Peyer's patch (tissue), 4 donors: ENCODE measurements around the gene CACNA2D1.

Experiments
- POLR2A ChIP-seq, 2 donors: fragments of 450-650 bp; IDR thresholded peaks; one replicate each; pipeline ENCODE4 v1.5.1; 2017; ENCODE audit warnings: antibody characterized with exemption in 2 of 2, mild to moderate bottlenecking in 2 of 2, moderate library complexity in 2 of 2
- TF ChIP-seq, protein P1 (sequence below), 6 experiments: fragments of 450-650 bp in 4 of 6; fragments of 200-600 bp in 2 of 6; sonication (generic) in 1 of 6; IDR thresholded peaks; one replicate each; pipeline ENCODE4 v1.5.1; 2017 to 2019; ENCODE audit warnings: antibody characterized with exemption in 6 of 6, mild to moderate bottlenecking in 3 of 6, moderate library complexity in 1 of 6

- TF ChIP-seq POLR2A (IDR thresholded peaks at IDR 0.05) = no peak
- TF ChIP-seq, protein P1, sequence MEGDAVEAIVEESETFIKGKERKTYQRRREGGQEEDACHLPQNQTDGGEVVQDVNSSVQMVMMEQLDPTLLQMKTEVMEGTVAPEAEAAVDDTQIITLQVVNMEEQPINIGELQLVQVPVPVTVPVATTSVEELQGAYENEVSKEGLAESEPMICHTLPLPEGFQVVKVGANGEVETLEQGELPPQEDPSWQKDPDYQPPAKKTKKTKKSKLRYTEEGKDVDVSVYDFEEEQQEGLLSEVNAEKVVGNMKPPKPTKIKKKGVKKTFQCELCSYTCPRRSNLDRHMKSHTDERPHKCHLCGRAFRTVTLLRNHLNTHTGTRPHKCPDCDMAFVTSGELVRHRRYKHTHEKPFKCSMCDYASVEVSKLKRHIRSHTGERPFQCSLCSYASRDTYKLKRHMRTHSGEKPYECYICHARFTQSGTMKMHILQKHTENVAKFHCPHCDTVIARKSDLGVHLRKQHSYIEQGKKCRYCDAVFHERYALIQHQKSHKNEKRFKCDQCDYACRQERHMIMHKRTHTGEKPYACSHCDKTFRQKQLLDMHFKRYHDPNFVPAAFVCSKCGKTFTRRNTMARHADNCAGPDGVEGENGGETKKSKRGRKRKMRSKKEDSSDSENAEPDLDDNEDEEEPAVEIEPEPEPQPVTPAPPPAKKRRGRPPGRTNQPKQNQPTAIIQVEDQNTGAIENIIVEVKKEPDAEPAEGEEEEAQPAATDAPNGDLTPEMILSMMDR (IDR thresholded peaks at IDR 0.05) = no peak
These were observed 20.8 kb upstream of the CACNA2D1 start for GRCh38 chr7:82464372-82464771.
